ENCODE results near the gene PCDHGC3.

PCDHGC3 gene

DNA sequence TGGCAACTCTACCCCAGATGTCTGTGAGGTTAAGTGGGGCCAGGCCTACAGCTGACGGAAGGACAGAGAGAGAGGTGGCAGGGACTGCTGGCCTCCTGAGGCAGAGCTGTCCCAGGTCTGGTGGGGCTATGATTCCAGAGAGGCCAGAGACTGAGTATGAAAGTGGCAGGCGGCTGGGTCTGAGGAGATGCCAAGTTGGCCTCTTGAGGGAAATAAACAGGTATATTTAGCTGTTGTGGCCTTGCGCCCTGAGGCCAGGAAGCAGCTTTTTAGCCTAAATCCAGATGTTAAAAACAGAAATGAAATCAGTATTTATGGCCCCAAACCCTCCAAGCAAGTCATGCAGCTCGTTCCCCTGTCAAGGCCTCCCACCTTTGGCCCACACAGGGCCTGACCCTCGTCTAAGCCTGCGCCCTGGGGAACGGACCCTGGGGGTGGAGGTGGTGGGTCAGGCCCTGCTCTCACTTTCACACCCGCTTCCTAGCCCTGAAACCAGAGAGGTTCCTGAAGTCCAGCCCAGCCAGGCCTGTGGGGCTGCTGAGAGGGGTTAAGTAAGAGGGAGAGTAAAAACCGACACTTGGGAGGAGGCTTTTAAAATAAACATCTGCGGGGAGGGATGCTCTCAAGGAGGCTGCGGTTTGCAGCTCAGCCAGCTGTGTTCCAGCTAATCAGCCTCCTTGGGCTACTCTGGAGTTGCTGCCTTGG lies 31.8 kb downstream of the PCDHGC3 start:
- TF ChIP-seq, protein P1, sequence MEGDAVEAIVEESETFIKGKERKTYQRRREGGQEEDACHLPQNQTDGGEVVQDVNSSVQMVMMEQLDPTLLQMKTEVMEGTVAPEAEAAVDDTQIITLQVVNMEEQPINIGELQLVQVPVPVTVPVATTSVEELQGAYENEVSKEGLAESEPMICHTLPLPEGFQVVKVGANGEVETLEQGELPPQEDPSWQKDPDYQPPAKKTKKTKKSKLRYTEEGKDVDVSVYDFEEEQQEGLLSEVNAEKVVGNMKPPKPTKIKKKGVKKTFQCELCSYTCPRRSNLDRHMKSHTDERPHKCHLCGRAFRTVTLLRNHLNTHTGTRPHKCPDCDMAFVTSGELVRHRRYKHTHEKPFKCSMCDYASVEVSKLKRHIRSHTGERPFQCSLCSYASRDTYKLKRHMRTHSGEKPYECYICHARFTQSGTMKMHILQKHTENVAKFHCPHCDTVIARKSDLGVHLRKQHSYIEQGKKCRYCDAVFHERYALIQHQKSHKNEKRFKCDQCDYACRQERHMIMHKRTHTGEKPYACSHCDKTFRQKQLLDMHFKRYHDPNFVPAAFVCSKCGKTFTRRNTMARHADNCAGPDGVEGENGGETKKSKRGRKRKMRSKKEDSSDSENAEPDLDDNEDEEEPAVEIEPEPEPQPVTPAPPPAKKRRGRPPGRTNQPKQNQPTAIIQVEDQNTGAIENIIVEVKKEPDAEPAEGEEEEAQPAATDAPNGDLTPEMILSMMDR (IDR thresholded peaks at IDR 0.05; ENCODE audit: control insufficient read depth, extremely low read depth, insufficient read depth) = no peak
- no peak for DNase-seq (ENCODE audit: low read depth)
- no peak overlapping the region for H3K4me3 ChIP-seq (ENCODE audit: low read depth, low read length)

DNA sequence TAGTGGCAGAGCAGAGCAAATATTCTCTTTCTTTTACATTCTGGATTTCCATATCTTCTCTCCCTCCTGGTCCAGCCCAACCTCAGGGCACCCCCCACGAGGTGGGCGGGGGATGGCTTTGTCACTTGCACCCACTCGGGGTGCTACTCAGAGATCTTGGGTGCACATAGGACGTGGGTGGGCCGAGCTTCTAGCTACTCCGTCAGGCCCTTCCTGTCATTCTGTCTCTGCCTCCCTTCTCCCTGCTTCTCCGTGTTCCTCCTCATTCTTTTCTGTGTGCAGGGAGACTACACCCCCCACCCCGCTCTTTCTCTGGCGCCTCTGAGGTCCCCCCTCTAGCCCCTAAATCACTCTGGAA lies 32.7 kb downstream of the PCDHGC3 start:
- no peak overlapping the region for H3K4me3 ChIP-seq (ENCODE audit: low read depth, low read length)
- no peak for DNase-seq (ENCODE audit: low read depth)
- TF ChIP-seq, protein P1 (IDR thresholded peaks at IDR 0.05; ENCODE audit: control insufficient read depth, extremely low read depth, insufficient read depth) = no peak

DNA sequence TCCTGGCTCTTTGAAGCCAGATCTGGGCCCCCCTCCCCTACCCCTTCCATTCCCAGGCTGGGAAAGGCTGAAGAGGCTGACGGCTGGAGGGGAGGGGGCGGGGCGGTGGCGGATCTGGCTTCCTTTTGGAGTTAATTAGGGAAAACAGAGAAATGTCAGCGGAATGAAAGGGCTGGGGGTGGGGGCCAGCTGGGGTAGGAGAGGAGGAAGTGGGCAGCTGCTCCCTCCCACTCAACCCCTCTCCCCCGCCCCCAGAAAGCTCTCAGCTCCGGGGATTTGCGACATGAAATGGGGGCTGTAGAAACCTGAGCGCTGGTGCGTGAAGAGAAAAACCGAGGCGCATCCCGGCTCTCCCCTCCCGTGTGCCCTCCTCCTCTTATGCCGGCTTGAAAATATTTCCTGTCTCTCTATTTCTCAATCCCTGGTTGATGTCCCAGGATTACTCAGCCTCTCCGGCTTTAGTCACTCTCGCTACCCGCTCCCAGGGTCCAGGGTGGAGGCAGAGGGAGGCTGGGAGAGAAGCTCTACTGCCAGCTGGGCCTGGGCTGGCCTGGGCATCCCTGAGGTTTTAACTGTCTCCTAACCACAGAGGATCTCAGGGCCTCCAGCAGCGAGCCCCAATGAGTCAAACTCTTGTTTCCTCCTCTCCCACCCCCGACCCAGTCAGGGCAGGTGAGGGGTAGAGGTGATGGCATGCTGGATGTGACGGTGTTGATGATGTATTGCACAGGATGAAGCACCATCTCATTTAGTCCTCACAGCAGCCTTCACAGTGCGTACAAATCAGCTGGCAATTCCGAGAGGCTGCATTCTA lies 33.2 kb downstream of the PCDHGC3 start:
- DNase-seq (ENCODE audit: low read depth) = no peak
- no peak overlapping the region for H3K4me3 ChIP-seq (ENCODE audit: low read depth, low read length)
- TF ChIP-seq, protein P1 (IDR thresholded peaks at IDR 0.05; ENCODE audit: control insufficient read depth, extremely low read depth, insufficient read depth) = no peak

DNA sequence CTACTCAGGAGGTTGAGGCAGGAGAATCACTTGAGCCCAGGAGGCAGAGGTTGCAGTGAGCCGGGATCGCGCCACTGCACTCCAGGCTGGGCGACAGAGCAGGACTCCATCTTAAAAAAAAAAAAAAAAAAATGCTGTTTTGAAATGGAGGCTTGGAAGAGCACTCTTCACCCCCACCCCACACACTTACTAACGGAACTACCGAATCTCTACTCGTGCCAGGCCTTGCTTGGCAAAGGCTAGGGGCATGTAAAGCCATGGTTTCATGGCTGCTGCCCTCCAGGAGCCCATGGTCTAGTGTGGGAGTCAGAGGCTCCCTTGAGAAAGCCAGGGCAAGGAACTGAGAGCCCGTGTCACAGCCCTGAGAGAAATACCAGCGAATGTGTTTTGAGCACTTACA lies 34.4 kb downstream of the PCDHGC3 start:
- H3K4me3 ChIP-seq (ENCODE audit: low read depth, low read length) = no peak overlapping the region
- DNase-seq (ENCODE audit: low read depth) = no peak
- TF ChIP-seq, protein P1 (IDR thresholded peaks at IDR 0.05; ENCODE audit: control insufficient read depth, extremely low read depth, insufficient read depth) = no peak

GRCh38 chr5:141510850-141511601 lies 35.3 kb downstream of the PCDHGC3 start:
- H3K4me3 ChIP-seq (ENCODE audit: low read depth, low read length) = no peak overlapping the region
- no peak for DNase-seq (ENCODE audit: low read depth)
- TF ChIP-seq, protein P1 (IDR thresholded peaks at IDR 0.05; ENCODE audit: control insufficient read depth, extremely low read depth, insufficient read depth) = no peak

DNA sequence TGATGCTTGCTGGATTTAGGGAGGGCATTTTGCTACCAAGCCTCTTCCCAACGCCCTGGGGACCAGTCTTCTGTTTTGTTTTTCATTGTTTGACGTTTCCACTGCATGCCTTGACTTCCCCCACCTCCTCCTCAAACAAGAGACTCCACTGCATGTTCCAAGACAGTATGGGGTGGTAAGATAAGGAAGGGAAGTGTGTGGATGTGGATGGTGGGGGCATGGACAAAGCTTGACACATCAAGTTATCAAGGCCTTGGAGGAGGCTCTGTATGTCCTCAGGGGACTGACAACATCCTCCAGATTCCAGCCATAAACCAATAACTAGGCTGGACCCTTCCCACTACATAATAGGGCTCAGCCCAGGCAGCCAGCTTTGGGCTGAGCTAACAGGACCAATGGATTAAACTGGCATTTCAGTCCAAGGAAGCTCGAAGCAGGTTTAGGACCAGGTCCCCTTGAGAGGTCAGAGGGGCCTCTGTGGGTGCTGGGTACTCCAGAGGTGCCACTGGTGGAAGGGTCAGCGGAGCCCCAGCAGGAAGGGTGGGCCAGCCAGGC lies 36.1 kb downstream of the PCDHGC3 start:
- DNase-seq (ENCODE audit: low read depth) = no peak
- TF ChIP-seq, protein P1 (IDR thresholded peaks at IDR 0.05; ENCODE audit: control insufficient read depth, extremely low read depth, insufficient read depth) = no peak
- no peak overlapping the region for H3K4me3 ChIP-seq (ENCODE audit: low read depth, low read length)
